Measurements from ENCODE around the gene TOMM7.
"Not testable (repeated sequence)": the region's sequence is repeated elsewhere in the genome, so short reads cannot be mapped to it uniquely, and the experiment has no call there.

Gene TOMM7

GRCh38 chr7:22853138-22853537 lies 30.5 kb upstream of the TOMM7 start:
- H3K27me3 ChIP-seq = peaks cover 35% of the 10 kb centered on the region
- peaks cover 15 to 16% of the 10 kb centered on the region in 2 experiments for H3K4me1 ChIP-seq (ENCODE audit: control insufficient read depth in 1 of 2, insufficient read depth in 1 of 2, low read depth in 1 of 2, low read length in 1 of 2)
- TF ChIP-seq, protein P1, sequence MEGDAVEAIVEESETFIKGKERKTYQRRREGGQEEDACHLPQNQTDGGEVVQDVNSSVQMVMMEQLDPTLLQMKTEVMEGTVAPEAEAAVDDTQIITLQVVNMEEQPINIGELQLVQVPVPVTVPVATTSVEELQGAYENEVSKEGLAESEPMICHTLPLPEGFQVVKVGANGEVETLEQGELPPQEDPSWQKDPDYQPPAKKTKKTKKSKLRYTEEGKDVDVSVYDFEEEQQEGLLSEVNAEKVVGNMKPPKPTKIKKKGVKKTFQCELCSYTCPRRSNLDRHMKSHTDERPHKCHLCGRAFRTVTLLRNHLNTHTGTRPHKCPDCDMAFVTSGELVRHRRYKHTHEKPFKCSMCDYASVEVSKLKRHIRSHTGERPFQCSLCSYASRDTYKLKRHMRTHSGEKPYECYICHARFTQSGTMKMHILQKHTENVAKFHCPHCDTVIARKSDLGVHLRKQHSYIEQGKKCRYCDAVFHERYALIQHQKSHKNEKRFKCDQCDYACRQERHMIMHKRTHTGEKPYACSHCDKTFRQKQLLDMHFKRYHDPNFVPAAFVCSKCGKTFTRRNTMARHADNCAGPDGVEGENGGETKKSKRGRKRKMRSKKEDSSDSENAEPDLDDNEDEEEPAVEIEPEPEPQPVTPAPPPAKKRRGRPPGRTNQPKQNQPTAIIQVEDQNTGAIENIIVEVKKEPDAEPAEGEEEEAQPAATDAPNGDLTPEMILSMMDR (IDR thresholded peaks at IDR 0.05) = no peak
- no peak overlapping the region for H3K4me3 ChIP-seq (ENCODE audit: low read depth in 1 of 2, low read length in 1 of 2)
- H3K27ac ChIP-seq = no peak overlapping the region
- no peaks in the 10 kb centered on the region for H3K9me3 ChIP-seq
- no peaks in the 10 kb centered on the region for H3K36me3 ChIP-seq

DNA sequence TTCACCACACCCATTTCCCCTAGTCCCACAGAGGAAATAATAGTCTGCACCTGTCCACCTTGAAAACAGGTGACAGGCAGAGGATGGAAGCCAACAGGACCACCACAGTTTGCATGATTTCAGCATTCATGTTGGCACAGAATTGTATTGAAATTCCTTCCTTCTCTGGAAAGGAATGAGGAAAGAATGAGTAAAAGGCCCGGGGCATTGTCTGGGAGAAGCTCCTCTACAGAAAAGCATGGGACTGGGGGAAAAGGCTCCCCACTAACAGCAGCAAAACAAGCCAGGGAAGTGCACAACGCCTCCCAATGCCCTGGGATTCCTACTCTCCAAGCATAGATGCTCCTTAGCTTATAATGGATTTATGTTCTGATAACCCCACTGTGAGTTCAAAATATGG lies 28.5 kb upstream of the TOMM7 start:
- H3K9me3 ChIP-seq = no peaks in the 10 kb centered on the region
- peaks cover 15 to 16% of the 10 kb centered on the region in 2 experiments for H3K4me1 ChIP-seq (ENCODE audit: control insufficient read depth in 1 of 2, insufficient read depth in 1 of 2, low read depth in 1 of 2, low read length in 1 of 2)
- H3K36me3 ChIP-seq = no peaks in the 10 kb centered on the region
- H3K27ac ChIP-seq = no peak overlapping the region
- H3K27me3 ChIP-seq = peaks cover 35% of the 10 kb centered on the region
- no peak overlapping the region for H3K4me3 ChIP-seq (ENCODE audit: low read depth in 1 of 2, low read length in 1 of 2)
- TF ChIP-seq, protein P1 (IDR thresholded peaks at IDR 0.05) = no peak

GRCh38 chr7:22850394-22850793 lies 27.7 kb upstream of the TOMM7 start:
- H3K36me3 ChIP-seq; H3K4me3 ChIP-seq (ENCODE audit: low read depth in 1 of 2, low read length in 1 of 2); H3K9me3 ChIP-seq; H3K27ac ChIP-seq: not testable (repeated sequence)
- H3K27me3 ChIP-seq = peaks cover 30% of the 10 kb centered on the region
- peaks cover 14 to 15% of the 10 kb centered on the region in 2 experiments for H3K4me1 ChIP-seq (ENCODE audit: control insufficient read depth in 1 of 2, insufficient read depth in 1 of 2, low read depth in 1 of 2, low read length in 1 of 2)

DNA sequence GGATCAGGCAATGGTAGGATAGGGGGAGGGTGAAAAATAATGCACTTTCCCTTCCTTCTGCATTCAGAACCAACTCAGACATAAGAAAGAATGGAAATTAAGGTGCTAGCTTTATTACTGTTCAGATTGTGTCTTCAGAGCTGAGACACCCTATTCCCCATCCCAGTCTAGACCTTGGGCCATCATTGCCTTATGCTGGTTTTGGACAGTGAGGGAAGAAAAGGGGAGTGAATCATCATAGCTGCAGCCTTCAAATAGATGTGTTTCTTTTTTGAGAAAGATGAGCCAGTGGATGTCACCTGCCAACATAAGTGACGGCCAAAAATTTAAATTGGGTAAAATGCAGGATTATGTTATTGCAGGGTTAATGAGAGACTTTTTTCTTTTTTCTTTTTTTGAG lies 27.0 kb upstream of the TOMM7 start:
- H3K36me3 ChIP-seq = no peaks in the 10 kb centered on the region
- TF ChIP-seq, protein P1 (IDR thresholded peaks at IDR 0.05) = no peak
- H3K9me3 ChIP-seq = no peaks in the 10 kb centered on the region
- no peak overlapping the region for H3K4me3 ChIP-seq (ENCODE audit: low read depth in 1 of 2, low read length in 1 of 2)
- H3K27me3 ChIP-seq = peaks cover 23% of the 10 kb centered on the region
- H3K4me1 ChIP-seq (ENCODE audit: control insufficient read depth in 1 of 2, insufficient read depth in 1 of 2, low read depth in 1 of 2, low read length in 1 of 2) = peaks cover 7 to 9% of the 10 kb centered on the region in 2 experiments
- no peak overlapping the region for H3K27ac ChIP-seq

GRCh38 chr7:22849172-22849571 lies 26.5 kb upstream of the TOMM7 start:
- TF ChIP-seq, protein P1 (IDR thresholded peaks at IDR 0.05) = no peak
- no peak overlapping the region for H3K4me3 ChIP-seq (ENCODE audit: low read depth in 1 of 2, low read length in 1 of 2)
- no peaks in the 10 kb centered on the region for H3K9me3 ChIP-seq
- H3K27me3 ChIP-seq = peaks cover 22% of the 10 kb centered on the region
- H3K4me1 ChIP-seq (ENCODE audit: control insufficient read depth in 1 of 2, insufficient read depth in 1 of 2, low read depth in 1 of 2, low read length in 1 of 2) = peaks cover 5 to 8% of the 10 kb centered on the region in 2 experiments
- no peak overlapping the region for H3K27ac ChIP-seq
- no peaks in the 10 kb centered on the region for H3K36me3 ChIP-seq

DNA sequence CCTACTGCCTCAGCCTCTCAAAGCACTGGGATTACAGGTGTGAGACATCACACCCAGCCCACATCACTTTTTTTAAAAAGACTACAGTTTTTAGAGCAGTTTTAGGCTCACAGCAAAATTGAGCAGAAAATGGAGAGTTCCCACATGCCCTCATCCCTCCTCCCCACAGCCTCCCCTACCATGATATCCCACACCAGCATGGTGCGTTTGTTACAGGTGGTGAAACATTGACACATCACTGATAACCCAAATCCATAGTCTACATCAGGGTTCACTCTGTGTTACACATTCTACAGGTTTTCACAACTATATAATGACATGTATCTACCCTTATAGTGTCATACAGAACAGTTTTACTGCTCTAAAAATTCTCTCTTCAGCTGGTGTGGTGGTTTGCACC lies 24.3 kb upstream of the TOMM7 start:
- Histone ChIP-seq H3K9me3 (no peaks in the 10 kb centered on the region), H3K4me1 (ENCODE audit: control insufficient read depth in 1 of 2, insufficient read depth in 1 of 2, low read depth in 1 of 2, low read length in 1 of 2) (no peaks in the 10 kb centered on the region), H3K27me3 (peaks cover 5% of the 10 kb centered on the region), H3K36me3 (no peaks in the 10 kb centered on the region), H3K27ac (no peak overlapping the region), H3K4me3 (ENCODE audit: low read depth in 1 of 2, low read length in 1 of 2) (no peak overlapping the region)
- TF ChIP-seq, protein P1 (IDR thresholded peaks at IDR 0.05) = no peak

Data from neutrophil (primary cell).